ENCODE results near the gene FARP1.

FARP1 gene

DNA sequence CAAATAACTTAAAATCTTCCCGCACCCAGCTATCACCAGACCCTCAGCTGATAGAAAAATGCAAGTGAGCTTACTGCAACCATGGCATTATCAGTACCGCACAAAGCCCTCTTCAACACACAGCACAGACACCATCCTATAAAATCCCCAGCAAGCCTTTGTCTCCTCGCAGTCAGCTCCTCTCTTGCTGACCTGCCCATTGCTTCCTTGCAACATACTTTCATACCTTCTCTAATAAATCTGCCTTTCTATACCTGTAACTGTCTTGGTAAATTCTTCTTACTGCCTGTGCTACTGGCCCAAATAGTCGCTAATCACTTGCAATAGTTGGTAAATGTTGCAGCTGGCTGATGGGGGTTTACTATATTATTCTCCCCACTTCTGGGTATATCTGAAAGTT, 43.3 kb upstream of the FARP1 start:
- H3K4me3 ChIP-seq (ENCODE audit: low read depth, low read length): no peak overlapping the region
- POLR2A ChIA-PET: no interaction called here
- no peak for DNase-seq (ENCODE audit: low read depth, low spot score)
- no peak for TF ChIP-seq CTCF (IDR thresholded peaks at IDR 0.05; ENCODE audit: insufficient read depth, low read length, missing control alignments)
- CTCF ChIA-PET: interaction anchor here (0.9 to 1.6 kb wide), 4 partner anchors 16 to 351 kb away, joined by 3 to 4 read pairs (median 3); no protein-coding TSS in a partner anchor

- ChIA-PET POLR2A (interaction anchor here (0.5 kb wide), 1 partner anchor 100 kb away, joined by 3 read pairs; no protein-coding TSS in a partner anchor), CTCF (interaction anchor here (0.9 to 1.6 kb wide), 4 partner anchors 17 to 350 kb away, joined by 3 to 4 read pairs (median 3); no protein-coding TSS in a partner anchor)
- no peak for TF ChIP-seq CTCF (IDR thresholded peaks at IDR 0.05; ENCODE audit: insufficient read depth, low read length, missing control alignments)
- DNase-seq (ENCODE audit: low read depth, low spot score): no peak
- H3K4me3 ChIP-seq (ENCODE audit: low read depth, low read length): no peak overlapping the region
These were observed 42.4 kb upstream of the FARP1 start for GRCh38 chr13:98100481-98100880.

GRCh38 chr13:98103531-98103930, 39.4 kb upstream of the FARP1 start:
- CTCF ChIA-PET: interaction anchor here (0.9 to 2.8 kb wide), 11 partner anchors 11 to 339 kb away, joined by 3 to 18 read pairs (median 3); no protein-coding TSS in a partner anchor
- no peak for TF ChIP-seq CTCF (IDR thresholded peaks at IDR 0.05; ENCODE audit: insufficient read depth, low read length, missing control alignments)
- POLR2A ChIA-PET: no interaction called here
- no peak for DNase-seq (ENCODE audit: low read depth, low spot score)
- no peak overlapping the region for H3K4me3 ChIP-seq (ENCODE audit: low read depth, low read length)

- POLR2A ChIA-PET: no interaction called here
- no peak for DNase-seq (ENCODE audit: low read depth, low spot score)
- H3K4me3 ChIP-seq (ENCODE audit: low read depth, low read length): no peak overlapping the region
- TF ChIP-seq CTCF (IDR thresholded peaks at IDR 0.05; ENCODE audit: insufficient read depth, low read length, missing control alignments): peak; percentile 19
- CTCF ChIA-PET: interaction anchor here (0.9 to 2.8 kb wide), 10 partner anchors 10 to 338 kb away, joined by 3 to 18 read pairs (median 3); no protein-coding TSS in a partner anchor
These were observed 38.7 kb upstream of the FARP1 start for GRCh38 chr13:98103942-98104880.

- ChIA-PET CTCF (interaction anchor here (2.8 kb wide), 1 partner anchor 73 kb away, joined by 18 read pairs; no protein-coding TSS in a partner anchor), POLR2A (no interaction called here)
- no peak overlapping the region for H3K4me3 ChIP-seq (ENCODE audit: low read depth, low read length)
These were observed 37.0 kb upstream of the FARP1 start for GRCh38 chr13:98105929-98106336.

More at GRCh38 chr13:98105929-98106336, 37.0 kb upstream of the FARP1 start:
- DNase-seq (ENCODE audit: low read depth, low spot score): no peak
- TF ChIP-seq CTCF (IDR thresholded peaks at IDR 0.05; ENCODE audit: insufficient read depth, low read length, missing control alignments): no peak

All from AG04449 (cell line).